Measurements from ENCODE around the gene UTRN. TPM values are rescaled to one million over a fixed set of nuclear protein-coding genes. Genes with fewer than 3 reads are reported as not detected.

Gene UTRN
- total and polyA plus RNA-seq, 2 experiments from 2014 or later = 53.9 to 121 TPM

- DNase-seq (ENCODE audit: low spot score) (peak; percentile 96), ATAC-seq (peak; percentile 94)
- Mint-ChIP-seq H3K9me3 (peaks cover 12% of the 10 kb centered on the region), H3K4me3 (peak overlapping the region; percentile 58), H3K27ac (peak overlapping the region; percentile 89), H3K27me3 (ENCODE audit: insufficient read depth, low read depth, poor library complexity) (peaks cover 1% of the 10 kb centered on the region), H3K4me1 (peaks cover 38% of the 10 kb centered on the region), H3K36me3 (ENCODE audit: low read depth) (peaks cover 17% of the 10 kb centered on the region; the same call in 2 of the 3 replicates)
- H3K27ac ChIP-seq (ENCODE audit: low read depth) = peak overlapping the region; percentile 72
- H3K4me2 ChIP-seq = peak overlapping the region; percentile 60
- peaks cover 27% of the 10 kb centered on the region for H3K4me1 ChIP-seq (ENCODE audit: insufficient read depth)
- no peak overlapping the region for H2AFZ ChIP-seq
- no peaks in the 10 kb centered on the region for H3K79me2 ChIP-seq (replicated peaks; ENCODE audit: insufficient read depth)
- H3K4me3 ChIP-seq = peak overlapping the region; percentile 36
- no peaks in the 10 kb centered on the region for H4K20me1 ChIP-seq (replicated peaks; ENCODE audit: insufficient read depth)
- no peaks in the 10 kb centered on the region for H3F3A ChIP-seq (replicated peaks; ENCODE audit: low read depth)
- H3K36me3 ChIP-seq (ENCODE audit: insufficient read depth) = no peaks in the 10 kb centered on the region
- no peak for TF ChIP-seq POLR2AphosphoS5 (IDR thresholded peaks at IDR 0.05; ENCODE audit: low read depth)
- TF ChIP-seq ZNF331 (CRISPR knock-in tag; IDR thresholded peaks at IDR 0.05; ENCODE audit: low read depth) = no peak
- TF ChIP-seq REST (IDR thresholded peaks at IDR 0.05; ENCODE audit: unreplicated experiment) = no peak
- TF ChIP-seq CTCF (conservative IDR thresholded peaks at IDR 0.05; ENCODE audit: low read depth in 2 of 2) = no peak
- no peak for TF ChIP-seq ZNF114 (CRISPR knock-in tag; IDR thresholded peaks at IDR 0.05)
- TF ChIP-seq EZH2 (IDR thresholded peaks at IDR 0.05; ENCODE audit: low read depth, unreplicated experiment) = no peak
- TF ChIP-seq CREB1 (CRISPR knock-in tag; IDR thresholded peaks at IDR 0.05; ENCODE audit: low read depth) = no peak
- TF ChIP-seq ETS1 (IDR thresholded peaks at IDR 0.05) = no peak
- TF ChIP-seq ZNF462 (CRISPR knock-in tag; IDR thresholded peaks at IDR 0.05) = no peak
- no peak for TF ChIP-seq JUNB (IDR thresholded peaks at IDR 0.05; ENCODE audit: unreplicated experiment)
- no peak for TF ChIP-seq EZH2phosphoT487 (IDR thresholded peaks at IDR 0.05; ENCODE audit: unreplicated experiment)
- TF ChIP-seq STAT1 (IDR thresholded peaks at IDR 0.05; ENCODE audit: unreplicated experiment) = no peak
- no peak for TF ChIP-seq NANOG (IDR thresholded peaks at IDR 0.05; ENCODE audit: borderline replicate concordance)
- H3K27me3 ChIP-seq (ENCODE audit: insufficient read depth) = no peaks in the 10 kb centered on the region
- H3K9me2 ChIP-seq (ENCODE audit: insufficient read depth) = no peaks in the 10 kb centered on the region
Observed at GRCh38 chr6:144265390-144265789, 19.7 kb upstream of the UTRN start.

Measured in GM23338 (cell line).